ENCODE data around the gene JARID2. TPM values are rescaled to one million over a fixed set of nuclear protein-coding genes. Genes with fewer than 3 reads are reported as not detected.

JARID2 gene
- total and polyA plus RNA-seq, 11 donors = 3.5 to 12.2 (median 7.5) TPM

GRCh38 chr6:15227827-15228318 is 18.0 kb upstream of the JARID2 start:
- ATAC-seq = no peak
- 95 to 97% (median 96%) methylated on average over 7 of the region's 7 CpGs for WGBS, 4 donors
- H3K4me1 ChIP-seq = peaks cover 0 to 6% (median 0%) of the 10 kb centered on the region in 12 donors
- H3K36me3 ChIP-seq = no peaks in the 10 kb centered on the region
- no peaks in the 10 kb centered on the region for H3K27me3 ChIP-seq
- no peak for DNase-seq
- no peaks in the 10 kb centered on the region for H3K9me3 ChIP-seq
- H3K27ac ChIP-seq = no peak overlapping the region
- TF ChIP-seq CTCF (IDR thresholded peaks at IDR 0.05) = no peak
- no peak for TF ChIP-seq POLR2A (IDR thresholded peaks at IDR 0.05)
- intact Hi-C loops (cut with DNase I) = no loop called here
- no peak overlapping the region for H3K4me3 ChIP-seq

- H3K27ac ChIP-seq = no peak overlapping the region
- H3K9me3 ChIP-seq = no peaks in the 10 kb centered on the region
- no peaks in the 10 kb centered on the region for H3K36me3 ChIP-seq
- no peak for DNase-seq
- WGBS, 4 donors = 65 to 82% (median 75%) methylated on average over 3 of the region's 3 CpGs
- no peak overlapping the region for H3K4me3 ChIP-seq
- intact Hi-C loops (cut with DNase I) = no loop called here
- ATAC-seq = no peak
- no peak for TF ChIP-seq POLR2A (IDR thresholded peaks at IDR 0.05)
- no peak for TF ChIP-seq CTCF (IDR thresholded peaks at IDR 0.05)
- H3K4me1 ChIP-seq = no peaks in the 10 kb centered on the region
- no peaks in the 10 kb centered on the region for H3K27me3 ChIP-seq
These were observed 15.0 kb upstream of the JARID2 start for GRCh38 chr6:15230827-15231226.

- WGBS, 4 donors = 90 to 96% (median 93%) methylated on average over 7 of the region's 7 CpGs
- Histone ChIP-seq H3K36me3 (no peaks in the 10 kb centered on the region), H3K4me3 (no peak overlapping the region), H3K27me3 (no peaks in the 10 kb centered on the region), H3K27ac (no peak overlapping the region), H3K4me1 (no peaks in the 10 kb centered on the region), H3K9me3 (no peaks in the 10 kb centered on the region)
- DNase-seq (no peak), ATAC-seq (no peak)
- TF ChIP-seq POLR2A (IDR thresholded peaks at IDR 0.05) (no peak), CTCF (IDR thresholded peaks at IDR 0.05) (no peak)
- intact Hi-C loops (cut with DNase I) = no loop called here
These were observed 12.9 kb upstream of the JARID2 start for GRCh38 chr6:15232836-15233510.

GRCh38 chr6:15234068-15234758 is 11.7 kb upstream of the JARID2 start:
- Histone ChIP-seq H3K4me1 (peaks cover 0 to 6% (median 3%) of the 10 kb centered on the region in 12 donors), H3K4me3 (no peak overlapping the region), H3K27ac (no peak overlapping the region), H3K27me3 (no peaks in the 10 kb centered on the region), H3K36me3 (no peaks in the 10 kb centered on the region), H3K9me3 (no peaks in the 10 kb centered on the region)
- TF ChIP-seq POLR2A (IDR thresholded peaks at IDR 0.05) = no peak
- no peak for DNase-seq
- WGBS, 4 donors = 95 to 99% (median 96%) methylated on average over 2 of the region's 2 CpGs
- no peak for ATAC-seq
- intact Hi-C loops (cut with DNase I) = no loop called here

Measured in heart left ventricle (tissue), 16 donors.